Measurements from ENCODE around the gene SLC2A1.
"Not testable (repeated sequence)": the region's sequence is repeated elsewhere in the genome, so short reads cannot be mapped to it uniquely, and the experiment has no call there.

The SLC2A1 gene

DNA sequence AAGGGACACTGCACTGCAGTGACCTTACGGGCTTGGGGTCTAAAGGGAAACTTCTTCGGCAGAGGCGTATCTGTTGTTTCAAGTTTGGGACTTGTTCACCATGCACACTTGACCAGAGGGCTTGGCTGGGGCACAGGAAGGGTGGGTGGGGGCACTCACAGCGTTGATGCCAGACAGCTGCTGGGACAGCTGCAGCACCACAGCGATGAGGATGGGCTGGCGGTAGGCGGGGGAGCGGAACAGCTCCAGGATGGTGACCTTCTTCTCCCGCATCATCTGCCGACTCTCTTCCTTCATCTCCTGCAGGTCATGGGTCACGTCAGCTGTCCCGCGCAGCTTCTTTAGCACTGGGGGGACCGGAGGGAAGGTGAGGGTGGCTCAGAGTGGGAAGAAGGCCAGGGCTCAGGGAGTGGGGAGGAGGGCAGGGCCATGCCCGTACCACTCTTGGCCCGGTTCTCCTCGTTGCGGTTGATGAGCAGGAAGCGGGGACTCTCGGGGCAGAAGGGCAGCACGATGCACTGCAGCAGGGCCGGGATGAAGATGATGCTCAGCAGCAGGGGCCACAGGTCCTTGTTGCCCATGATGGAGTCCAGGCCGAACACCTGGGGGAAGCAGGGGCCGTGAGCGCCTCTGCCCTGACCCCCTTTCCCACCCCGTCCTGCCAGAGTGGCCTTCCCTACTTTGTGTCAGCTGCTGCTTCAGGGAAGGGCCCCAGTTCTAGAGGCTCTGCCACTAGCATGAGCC lies 29.1 kb downstream of the SLC2A1 start:
- DNase-seq (ENCODE audit: low read depth in 2 of 2): no peak

DNA sequence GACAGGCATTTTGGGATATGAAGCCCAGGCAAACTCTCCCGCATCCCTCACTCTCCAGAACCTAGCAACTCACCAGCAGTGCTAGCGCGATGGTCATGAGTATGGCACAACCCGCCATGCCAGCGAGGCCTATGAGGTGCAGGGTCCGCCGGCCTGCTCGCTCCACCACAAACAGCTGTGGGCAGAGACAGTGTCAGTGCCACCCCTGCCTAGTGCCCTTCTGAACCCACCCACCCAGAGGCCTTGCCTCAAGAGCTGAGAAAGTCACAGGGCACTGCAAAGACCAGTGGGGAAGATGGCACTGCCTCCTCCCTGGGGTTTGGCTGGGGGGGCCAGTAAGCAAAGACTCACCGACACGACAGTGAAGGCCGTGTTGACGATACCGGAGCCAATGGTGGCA lies 29.8 kb downstream of the SLC2A1 start:
- DNase-seq (ENCODE audit: low read depth in 2 of 2): no peak

DNA sequence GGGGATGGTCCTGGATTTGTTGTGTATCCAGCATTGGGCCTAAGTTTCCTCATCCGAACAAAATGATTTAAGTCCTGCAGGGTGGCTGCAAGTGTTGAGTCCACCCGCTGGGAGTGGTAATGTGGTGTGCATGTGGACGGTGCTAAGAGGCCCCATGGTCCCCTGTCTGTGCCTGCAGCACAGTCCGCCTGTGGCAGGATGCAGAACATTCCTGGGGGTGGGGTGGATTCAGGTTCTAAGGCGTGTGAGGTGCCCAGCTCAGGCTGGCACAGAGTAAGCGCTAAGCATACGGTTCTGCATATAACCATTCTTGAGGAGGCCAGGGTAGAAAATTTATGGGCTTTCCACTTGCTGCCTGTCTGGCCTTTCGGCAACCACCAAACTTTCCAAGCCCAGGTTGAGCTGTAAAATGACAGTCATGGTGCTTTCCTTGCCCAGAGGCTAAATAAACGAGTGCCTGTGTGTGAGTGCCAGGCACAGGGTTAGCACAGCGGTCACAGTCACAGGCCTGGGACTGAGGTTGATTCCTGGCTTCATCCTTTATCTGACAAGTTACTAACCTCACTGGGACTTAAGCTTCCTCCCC lies 30.7 kb downstream of the SLC2A1 start:
- DNase-seq (ENCODE audit: low read depth in 2 of 2): no peak

DNA sequence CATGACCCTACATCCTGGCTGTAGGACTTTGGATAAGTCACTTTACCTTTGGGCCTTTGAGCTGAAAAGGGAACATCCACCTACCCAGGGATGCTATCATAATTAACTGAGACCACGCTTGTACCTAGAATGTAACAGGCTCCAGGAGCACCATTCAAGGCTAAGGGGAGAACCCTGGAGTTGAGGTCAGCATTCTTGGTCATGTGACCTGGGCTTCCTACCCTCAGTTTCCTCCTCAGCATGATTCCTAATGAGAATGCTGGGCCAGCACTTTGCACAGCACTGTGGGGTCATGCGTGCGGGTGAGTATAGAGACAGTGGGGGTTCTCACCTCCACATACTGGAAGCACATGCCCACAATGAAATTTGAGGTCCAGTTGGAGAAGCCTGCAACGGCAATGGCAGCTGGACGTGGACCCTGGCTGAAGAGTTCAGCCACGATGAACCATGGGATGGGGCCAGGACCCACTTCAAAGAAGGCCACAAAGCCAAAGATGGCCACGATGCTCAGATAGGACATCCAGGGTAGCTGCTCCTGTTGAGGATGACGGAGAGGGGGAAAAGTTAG lies 31.3 kb downstream of the SLC2A1 start:
- no peak for DNase-seq (ENCODE audit: low read depth in 2 of 2)

DNA sequence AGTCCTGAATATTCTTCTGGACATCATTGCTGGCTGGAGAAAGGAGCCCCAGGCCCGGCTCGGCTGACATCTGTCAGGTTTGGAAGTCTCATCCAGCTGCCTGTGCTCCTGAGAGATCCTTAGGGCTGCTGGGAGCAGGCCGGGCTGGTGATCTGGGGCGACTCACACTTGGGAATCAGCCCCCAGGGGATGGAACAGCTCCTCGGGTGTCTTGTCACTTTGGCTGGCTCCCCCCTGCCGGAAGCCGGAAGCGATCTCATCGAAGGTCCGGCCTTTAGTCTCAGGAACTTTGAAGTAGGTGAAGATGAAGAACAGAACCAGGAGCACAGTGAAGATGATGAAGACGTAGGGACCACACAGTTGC lies 31.8 kb downstream of the SLC2A1 start:
- no peak for DNase-seq (ENCODE audit: low read depth in 2 of 2)

DNA sequence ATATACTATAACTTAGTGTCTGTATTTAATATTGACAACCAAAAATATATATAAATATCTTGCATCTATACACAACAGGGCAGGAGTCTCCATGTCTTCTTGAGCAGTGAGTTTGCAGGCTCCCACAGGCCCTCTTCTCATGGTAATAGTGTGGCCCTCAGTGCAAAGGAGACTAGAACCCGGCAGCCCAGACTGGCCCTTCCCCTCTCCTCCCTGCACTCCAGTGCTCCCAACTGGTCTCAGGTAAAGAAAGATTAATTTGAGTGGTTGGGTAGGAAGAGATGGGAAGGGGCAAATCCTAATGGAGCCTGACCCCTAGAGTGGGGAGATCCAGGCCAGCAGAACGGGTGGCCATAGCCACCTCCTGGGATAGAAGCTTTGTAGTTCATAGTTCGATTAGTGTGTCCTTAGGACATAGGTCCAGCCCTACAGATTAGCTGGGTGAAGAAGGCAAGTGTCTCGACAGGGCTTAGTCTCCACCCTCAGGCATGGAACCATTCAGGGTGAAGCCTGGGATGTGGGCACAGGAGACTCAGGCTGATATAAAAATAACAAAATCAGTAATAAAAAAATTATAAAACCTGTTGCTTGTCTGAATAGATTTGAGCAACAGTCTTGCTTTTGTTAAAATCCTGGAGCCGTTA lies 32.3 kb downstream of the SLC2A1 start:
- no peak for DNase-seq (ENCODE audit: low read depth in 2 of 2)

DNA sequence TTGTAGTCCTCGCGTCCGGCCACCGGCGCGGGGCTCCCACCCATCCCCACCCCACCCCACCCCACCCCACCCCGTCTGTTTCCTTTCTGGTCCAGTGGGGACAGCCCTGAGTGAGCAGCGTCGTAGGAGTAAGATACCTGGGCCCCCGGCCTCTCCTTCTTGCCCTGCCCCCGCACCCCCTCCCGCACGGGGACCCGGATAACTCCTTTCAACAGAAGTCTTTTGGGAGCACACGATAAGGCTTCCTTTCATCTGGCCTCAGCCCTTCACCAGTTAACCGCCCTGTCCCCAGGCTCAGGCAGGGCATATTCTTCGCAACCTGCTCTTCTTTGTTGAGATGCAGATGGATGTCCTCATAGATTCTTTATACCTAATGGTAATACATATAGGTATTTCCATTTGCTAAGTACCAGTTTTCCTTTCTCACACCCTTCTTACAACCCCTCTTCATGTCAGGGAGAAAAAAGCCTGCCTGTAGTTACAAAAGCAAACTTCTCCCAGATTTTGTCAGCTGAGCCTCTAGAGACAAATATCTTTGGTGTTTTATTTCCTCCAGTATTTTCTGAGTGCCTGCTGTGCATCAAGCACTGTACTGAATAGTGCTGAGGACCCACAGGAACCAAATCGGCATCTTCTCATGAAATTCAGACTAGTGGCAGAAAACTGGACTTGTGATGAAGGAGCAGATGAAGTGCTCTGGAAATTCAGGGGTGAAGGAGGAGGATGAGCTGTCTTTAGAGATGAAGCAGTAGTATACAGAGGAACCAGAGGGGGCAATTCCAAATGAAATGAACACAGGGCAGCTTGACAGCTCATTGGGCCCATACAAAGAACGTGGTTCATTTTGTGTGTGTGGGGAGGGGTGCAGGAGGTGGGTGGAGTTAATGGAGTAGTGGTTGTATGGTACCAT lies 33.6 kb downstream of the SLC2A1 start:
- no peak for DNase-seq (ENCODE audit: low read depth in 2 of 2)

DNA sequence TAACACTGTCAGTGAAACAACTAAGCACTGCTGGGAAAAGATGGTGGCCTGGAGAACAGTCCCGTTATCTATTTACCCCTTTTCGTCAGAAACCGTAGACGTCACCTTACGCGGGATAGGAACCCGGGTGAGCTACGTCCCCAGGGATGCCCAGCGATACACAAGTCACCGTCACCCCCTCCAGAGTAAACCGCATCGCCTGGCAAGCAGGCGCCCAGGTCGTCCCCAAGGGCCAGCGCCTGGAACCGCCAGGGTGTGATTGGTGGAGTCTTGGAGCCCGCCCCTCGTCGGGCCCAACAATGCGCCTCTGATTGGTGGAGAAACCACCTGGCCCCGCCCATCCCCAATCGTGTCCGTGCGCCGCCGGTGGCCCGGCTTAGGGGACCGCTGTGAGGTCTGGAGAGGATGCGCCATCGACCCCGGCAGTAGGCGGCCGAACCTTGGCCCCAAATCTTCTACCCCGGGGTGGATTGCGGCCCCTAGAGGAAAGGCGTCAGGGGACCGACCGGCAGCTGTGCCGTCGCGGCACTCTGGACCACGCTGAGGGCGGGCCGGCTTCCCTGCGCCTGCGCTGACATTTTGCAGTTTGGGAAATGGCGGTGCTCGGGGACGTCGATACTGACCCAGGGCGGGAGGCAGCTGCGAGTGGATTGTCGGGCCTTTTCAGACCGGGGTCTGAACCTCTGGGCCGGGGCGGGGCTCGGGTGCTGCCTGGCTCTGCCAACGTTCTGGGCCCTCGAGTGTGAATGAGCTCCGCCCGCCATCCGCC lies 34.4 kb downstream of the SLC2A1 start:
- DNase-seq (ENCODE audit: low read depth in 2 of 2): peak; percentile 75 to 82

DNA sequence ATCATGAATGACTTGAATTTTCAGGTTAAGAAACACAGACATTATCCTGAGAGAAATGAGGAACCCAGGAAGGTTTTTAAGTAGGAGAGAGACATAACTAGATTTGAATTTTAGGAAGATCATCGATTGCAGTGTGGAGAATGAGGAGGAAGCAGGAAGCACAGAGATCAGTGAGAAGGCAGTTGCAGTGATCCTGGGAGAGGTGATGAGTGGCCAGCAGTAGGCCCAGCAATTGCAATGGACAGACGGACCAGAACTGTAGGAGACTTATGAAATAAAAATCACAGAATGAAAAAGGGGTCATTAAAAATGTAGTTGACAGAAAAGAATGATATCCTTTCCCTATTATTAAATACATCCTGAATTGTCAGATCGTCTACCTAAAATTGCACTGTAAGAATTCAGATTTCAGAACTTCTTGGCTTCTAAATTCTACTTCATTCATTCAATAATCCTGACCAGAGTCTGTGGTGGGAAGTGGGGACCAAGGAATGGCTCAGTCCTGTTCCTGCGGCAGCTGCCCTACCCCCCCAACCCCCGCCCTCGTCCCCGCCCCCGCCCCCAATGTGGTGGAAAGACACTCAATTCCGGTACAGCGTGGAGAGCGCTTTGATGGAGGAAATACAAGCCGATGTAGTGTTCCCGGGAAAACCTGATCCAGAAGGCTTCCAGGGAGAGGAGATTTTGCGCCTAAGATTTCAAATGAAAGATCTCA lies 35.1 kb downstream of the SLC2A1 start:
- DNase-seq (ENCODE audit: low read depth in 2 of 2): no peak

DNA sequence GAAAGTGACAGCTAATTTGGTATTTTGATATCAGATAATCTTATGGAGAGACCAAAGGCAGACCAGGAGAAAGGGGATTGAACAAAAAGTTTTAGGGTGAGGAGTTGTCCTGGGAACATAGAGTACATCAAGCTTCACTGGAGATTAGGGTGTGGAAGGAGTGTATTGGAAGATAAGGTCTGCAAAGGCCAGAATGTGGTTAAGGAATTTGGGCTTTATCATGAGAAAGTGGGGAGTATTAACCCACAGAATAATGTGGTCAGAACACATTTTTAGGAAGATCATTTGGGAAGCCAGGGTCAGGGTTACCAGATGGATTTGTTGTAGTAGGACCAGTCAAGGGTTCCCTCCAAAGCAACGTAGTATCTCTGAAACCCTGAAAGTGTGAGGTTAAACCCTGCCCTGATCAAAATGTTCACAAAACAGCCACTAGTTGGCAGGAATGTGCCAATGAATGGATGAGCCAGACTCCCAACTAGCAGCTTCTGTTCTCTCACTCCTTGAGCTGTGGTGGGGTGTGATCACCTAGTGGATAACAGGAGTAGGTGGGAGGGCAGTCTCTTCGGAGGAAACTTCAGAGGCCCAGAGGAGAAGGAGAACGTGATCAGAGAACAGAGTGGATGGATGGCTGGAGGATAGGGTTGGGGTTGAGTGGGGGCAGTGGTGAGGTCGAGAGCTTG lies 35.8 kb downstream of the SLC2A1 start:
- DNase-seq (ENCODE audit: low read depth in 2 of 2): no peak

DNA sequence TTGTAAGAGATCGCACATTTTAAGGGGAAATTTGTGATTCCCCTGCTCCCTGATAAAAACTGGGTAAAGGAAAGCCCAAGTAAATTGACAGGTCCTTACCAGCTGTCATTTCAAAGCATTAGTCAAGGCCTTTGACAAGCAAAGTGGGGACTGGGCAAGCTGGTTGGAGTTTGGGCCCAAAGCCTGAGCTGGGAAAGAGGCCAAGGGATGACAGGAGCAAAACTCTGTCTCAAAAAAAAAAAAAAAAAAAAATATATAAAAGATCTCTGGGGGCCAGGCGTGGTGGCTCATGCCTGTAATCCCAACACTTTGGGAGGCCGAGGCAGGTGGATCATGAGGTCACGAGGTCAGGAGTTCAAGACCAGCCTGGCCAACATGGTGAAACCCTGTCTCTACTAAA lies 36.9 kb downstream of the SLC2A1 start:
- DNase-seq (ENCODE audit: low read depth in 2 of 2): no peak

DNA sequence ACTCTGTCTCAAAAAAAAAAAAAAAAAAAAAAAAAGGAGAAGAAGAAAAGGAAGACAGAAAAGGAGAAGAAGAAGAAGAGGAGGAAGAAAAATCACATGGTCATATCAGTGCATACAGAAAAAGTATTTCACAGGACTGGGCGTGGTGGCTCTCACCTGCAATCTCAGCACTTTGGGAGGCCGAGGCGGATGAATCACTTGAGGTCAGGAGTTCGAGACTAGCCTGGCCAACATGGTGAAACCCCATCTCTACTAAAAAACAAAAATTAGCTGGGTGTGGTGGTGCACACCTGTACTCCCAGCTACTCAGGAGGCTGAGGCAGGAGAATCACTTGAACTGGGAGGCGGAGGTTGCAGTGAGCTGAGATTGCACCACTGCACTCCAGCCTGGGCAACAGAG lies 39.0 kb downstream of the SLC2A1 start:
- DNase-seq (ENCODE audit: low read depth in 2 of 2): not testable (repeated sequence)

DNA sequence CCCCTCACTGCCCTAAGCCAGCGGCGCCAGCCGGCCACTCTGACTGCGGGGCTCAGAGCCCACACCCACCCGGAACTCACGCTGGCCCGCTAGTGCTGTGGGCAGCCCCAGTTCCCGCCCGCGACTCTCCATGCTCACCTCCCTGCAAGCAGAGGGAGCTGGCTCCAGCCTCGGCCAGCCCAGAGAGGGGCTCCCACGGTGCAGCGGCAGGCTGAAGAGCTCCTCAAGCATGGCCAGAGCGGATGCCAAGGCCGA lies 41.5 kb downstream of the SLC2A1 start:
- no peak for DNase-seq (ENCODE audit: low read depth in 2 of 2)

DNA sequence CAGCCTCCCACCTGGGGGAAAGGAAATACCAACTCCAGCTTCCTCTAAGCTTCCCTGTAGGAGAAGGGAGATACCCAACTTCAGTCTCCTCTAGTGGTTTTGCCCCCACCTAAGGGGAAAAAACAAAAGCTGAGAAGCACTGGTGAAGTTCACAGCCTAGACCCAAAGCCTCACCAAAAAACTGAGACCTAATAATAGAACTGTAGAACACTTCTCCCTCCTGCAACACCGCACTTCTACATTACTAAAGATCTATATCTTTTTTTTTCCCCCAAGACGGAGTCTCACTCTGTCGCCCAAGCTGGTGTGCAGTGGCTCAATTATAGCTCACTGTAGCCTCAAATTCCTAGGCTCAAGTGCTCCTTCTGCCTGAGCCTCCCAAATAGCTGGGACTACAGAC lies 43.2 kb downstream of the SLC2A1 start:
- no peak for DNase-seq (ENCODE audit: low read depth in 2 of 2)

DNA sequence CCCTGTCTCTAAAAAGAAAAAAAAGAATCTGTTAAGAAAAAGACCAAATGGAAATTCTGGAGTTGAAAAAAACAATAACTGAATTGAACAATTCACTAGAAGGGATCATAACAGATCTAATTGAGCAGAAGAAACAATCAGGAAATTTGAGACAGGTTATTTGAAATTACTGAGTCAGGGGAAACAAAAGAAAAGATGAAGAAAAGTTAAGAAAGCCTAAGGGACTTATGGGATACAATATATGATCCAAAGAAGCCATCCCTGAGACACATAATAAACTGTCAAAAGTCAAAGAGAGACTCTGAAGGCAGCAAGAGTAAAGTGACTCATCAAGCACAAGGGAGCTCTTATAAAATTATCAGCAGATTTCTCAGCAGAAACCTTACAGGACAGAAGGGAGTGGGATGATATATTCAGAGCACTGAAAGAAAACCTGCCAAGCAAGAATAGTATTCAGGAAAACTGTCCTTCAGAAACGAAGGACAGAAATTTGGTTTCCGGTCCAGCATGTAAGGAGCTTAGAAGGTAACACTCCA lies 44.5 kb downstream of the SLC2A1 start:
- DNase-seq (ENCODE audit: low read depth in 2 of 2): no peak

DNA sequence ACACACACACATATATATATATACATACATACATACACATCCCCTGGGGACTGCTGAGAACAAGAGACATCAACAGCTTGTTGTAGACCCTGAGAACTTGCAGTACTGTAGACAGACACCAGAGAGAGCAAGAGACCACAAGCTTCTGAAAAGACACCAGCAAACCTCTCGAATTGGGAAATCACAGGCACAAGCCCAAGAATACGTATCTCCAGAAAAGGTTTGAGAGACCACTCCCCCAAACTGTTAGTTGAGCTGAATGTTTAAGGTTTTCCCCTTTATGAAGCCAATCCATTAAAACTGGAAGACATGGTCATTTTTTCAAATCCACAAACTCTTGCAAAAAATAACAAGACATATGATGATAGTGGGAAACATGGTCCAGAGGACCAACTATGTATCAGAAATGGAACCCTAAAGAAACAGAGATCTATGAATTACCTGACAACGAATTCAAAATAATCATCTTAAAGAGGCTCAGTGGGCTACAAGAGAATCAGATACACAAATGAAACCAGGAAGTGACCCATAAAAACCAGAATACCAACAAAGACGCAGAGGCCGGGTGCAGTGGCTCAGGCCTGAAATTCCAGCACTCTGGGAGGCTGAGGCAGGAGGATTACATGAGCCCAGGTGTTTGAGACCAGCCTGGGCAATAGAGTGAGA lies 45.1 kb downstream of the SLC2A1 start:
- DNase-seq (ENCODE audit: low read depth in 2 of 2): no peak

DNA sequence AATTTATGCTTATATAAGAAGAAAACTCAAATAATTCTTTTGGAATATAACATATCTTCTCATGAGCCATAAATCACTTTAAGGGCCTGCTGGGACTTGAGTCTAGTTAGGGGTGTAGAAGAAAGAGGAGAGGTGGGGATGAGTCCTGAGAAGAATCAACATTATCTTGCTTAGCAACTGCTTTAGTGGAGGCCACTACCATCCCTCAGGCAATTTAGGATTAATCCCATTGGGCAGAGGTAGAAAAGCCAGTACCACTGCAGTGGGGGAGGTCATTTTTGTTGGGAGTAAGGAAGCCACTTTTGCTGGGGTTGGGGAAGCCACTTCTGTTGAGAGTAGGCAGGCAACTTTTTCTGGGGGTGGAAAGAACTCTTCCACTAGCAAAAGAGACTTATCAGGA lies 47.7 kb downstream of the SLC2A1 start:
- DNase-seq (ENCODE audit: low read depth in 2 of 2): no peak

DNA sequence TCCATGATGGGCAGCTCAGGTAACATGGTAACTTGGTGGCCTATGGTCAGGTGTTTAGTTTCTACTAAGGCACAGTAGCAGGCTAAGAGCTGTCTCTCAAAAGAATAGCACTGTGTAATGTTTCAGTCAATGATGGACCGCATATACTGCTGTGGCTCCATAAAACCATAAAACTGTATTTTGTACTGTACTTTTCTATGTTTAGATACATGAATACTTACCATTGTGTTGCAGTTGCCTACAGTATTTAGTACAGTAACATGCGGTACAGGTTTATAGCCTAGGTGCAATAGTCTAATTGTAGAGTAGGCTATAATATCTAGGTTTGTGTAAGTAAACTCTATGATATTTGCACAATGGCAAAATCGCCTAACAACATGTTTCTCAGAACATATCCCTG lies 50.6 kb downstream of the SLC2A1 start:
- DNase-seq (ENCODE audit: low read depth in 2 of 2): no peak

DNA sequence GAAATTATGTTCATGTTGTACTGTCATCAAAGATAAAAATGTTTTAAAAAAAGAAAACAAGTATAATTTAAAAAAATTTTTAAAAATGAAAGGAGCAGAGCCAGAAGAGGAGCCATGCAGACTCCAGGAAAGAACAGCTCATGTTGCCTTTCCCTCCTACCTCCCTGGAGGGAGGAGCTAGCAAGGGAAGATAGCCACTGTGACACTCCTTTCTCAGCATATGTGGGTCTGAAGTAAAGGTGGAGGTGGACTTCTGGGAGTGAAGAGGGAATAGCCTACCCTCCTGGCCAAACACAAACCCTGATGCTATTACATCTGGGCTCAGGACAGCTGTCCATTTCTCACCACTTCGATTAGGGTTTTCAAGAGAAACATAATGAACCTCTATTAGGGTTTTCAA lies 54.2 kb downstream of the SLC2A1 start:
- no peak for DNase-seq (ENCODE audit: low read depth in 2 of 2)

Data from activated CD8-positive, alpha-beta memory T cell treated with anti-CD3 and anti-CD28 coated beads for 4 hours (primary cell).